ENCODE data around the gene BMPR1A. TPM values are rescaled to one million over a fixed set of nuclear protein-coding genes. Genes with fewer than 3 reads are reported as not detected.

Gene BMPR1A
- 10 to 100 TPM; 38.9 to 50.9 TPM for total RNA-seq
- long read RNA-seq, full-length matches to known transcripts = 13 of 32 reads
- long read RNA-seq, partial matches to known transcripts = 4 of 32 reads
- long read RNA-seq, other reads (novel, unspliced or antisense) = 15 of 32 reads

- ATAC-seq (peak; percentile 19), DNase-seq (no peak)
- intact Hi-C loops (cut with DNase I, micrococcal nuclease) = no loop called here
These were observed at the start of gene BMPR1A for GRCh38 chr10:86756511-86757112. Gene BMPR1A, plus strand, starts transcription at chr10:86756619. Its CDS starts 119,400 bp downstream, at chr10:86876019.

GRCh38 chr10:86706977-86707376 is 49.4 kb upstream of the BMPR1A start:
- ATAC-seq = no peak
- intact Hi-C loops (cut with DNase I, micrococcal nuclease) = loop anchor here in 1 of 2 donors (5.0 kb wide), 1 partner anchor 190 kb away; no protein-coding TSS in a partner anchor

GRCh38 chr10:86707505-86707904 is 48.9 kb upstream of the BMPR1A start:
- intact Hi-C loops (cut with DNase I, micrococcal nuclease) = loop anchor here in 1 of 2 donors (5.0 kb wide), 1 partner anchor 190 kb away; no protein-coding TSS in a partner anchor
- no peak for DNase-seq
- ATAC-seq = no peak

More at GRCh38 chr10:86706977-86707376, 49.4 kb upstream of the BMPR1A start:
- DNase-seq = no peak

- intact Hi-C loops (cut with DNase I, micrococcal nuclease) = loop anchor here in 1 of 2 donors (5.0 kb wide), 1 partner anchor 189 kb away; no protein-coding TSS in a partner anchor
- ATAC-seq = no peak
- DNase-seq = no peak
These were observed 48.2 kb upstream of the BMPR1A start for GRCh38 chr10:86708068-86708782.

GRCh38 chr10:86708783-86709380 is 47.5 kb upstream of the BMPR1A start:
- no peak for ATAC-seq
- DNase-seq = no peak
- intact Hi-C loops (cut with DNase I, micrococcal nuclease) = loop anchor here in 1 of 2 donors (5.0 kb wide), 1 partner anchor 188 kb away; no protein-coding TSS in a partner anchor

GRCh38 chr10:86709396-86710185 is 46.8 kb upstream of the BMPR1A start:
- DNase-seq = no peak
- intact Hi-C loops (cut with DNase I, micrococcal nuclease) = loop anchor here in 1 of 2 donors (5.0 kb wide), 1 partner anchor 188 kb away; no protein-coding TSS in a partner anchor
- no peak for ATAC-seq

GRCh38 chr10:86710987-86711512 is 45.4 kb upstream of the BMPR1A start:
- DNase-seq = peak; percentile 85 to 89
- intact Hi-C loops (cut with DNase I, micrococcal nuclease) = no loop called here
- ATAC-seq = peak; percentile 95

- intact Hi-C loops (cut with DNase I, micrococcal nuclease) = no loop called here
These were observed 44.7 kb upstream of the BMPR1A start for GRCh38 chr10:86711513-86712316.

GRCh38 chr10:86712317-86712707 is 44.1 kb upstream of the BMPR1A start:
- DNase-seq = peak in 1 of 2 donors; percentile 27
- no peak for ATAC-seq
- intact Hi-C loops (cut with DNase I, micrococcal nuclease) = no loop called here

More at GRCh38 chr10:86711513-86712316, 44.7 kb upstream of the BMPR1A start:
- DNase-seq = peak; percentile 38 to 71
- ATAC-seq = peak; percentile 58

GRCh38 chr10:86715156-86715795 is 41.1 kb upstream of the BMPR1A start:
- intact Hi-C loops (cut with DNase I, micrococcal nuclease) = no loop called here
- no peak for DNase-seq
- ATAC-seq = no peak

GRCh38 chr10:86715836-86716235 is 40.6 kb upstream of the BMPR1A start:
- ATAC-seq = no peak
- no peak for DNase-seq
- intact Hi-C loops (cut with DNase I, micrococcal nuclease) = no loop called here

- intact Hi-C loops (cut with DNase I, micrococcal nuclease) = no loop called here
- no peak for DNase-seq
- ATAC-seq = no peak
These were observed 40.0 kb upstream of the BMPR1A start for GRCh38 chr10:86716466-86716865.

- intact Hi-C loops (cut with DNase I, micrococcal nuclease) = no loop called here
- DNase-seq (no peak), ATAC-seq (no peak)
These were observed 37.9 kb upstream of the BMPR1A start for GRCh38 chr10:86718556-86718955.

GRCh38 chr10:86721232-86721631 is 35.2 kb upstream of the BMPR1A start:
- intact Hi-C loops (cut with DNase I, micrococcal nuclease) = no loop called here
- DNase-seq = no peak
- no peak for ATAC-seq

GRCh38 chr10:86723009-86723408 is 33.4 kb upstream of the BMPR1A start:
- intact Hi-C loops (cut with DNase I, micrococcal nuclease) = no loop called here
- ATAC-seq (no peak), DNase-seq (no peak)

- DNase-seq (no peak), ATAC-seq (no peak)
- intact Hi-C loops (cut with DNase I, micrococcal nuclease) = no loop called here
These were observed 32.0 kb upstream of the BMPR1A start for GRCh38 chr10:86724445-86724844.

GRCh38 chr10:86725980-86726676 is 30.3 kb upstream of the BMPR1A start:
- ATAC-seq = no peak

More at GRCh38 chr10:86725980-86726676, 30.3 kb upstream of the BMPR1A start:
- no peak for DNase-seq
- intact Hi-C loops (cut with DNase I, micrococcal nuclease) = no loop called here

Measured in left colon (tissue), 2 donors.